Breast epithelium (tissue), 3 donors: ENCODE results near the gene FMNL1.

Experiments
- POLR2A ChIP-seq: fragments of 450-650 bp; IDR thresholded peaks from one replicate; pipeline ENCODE4 v1.6.1; 2016; ENCODE audit warnings: antibody characterized with exemption, mild to moderate bottlenecking, moderate library complexity
- POLR2AphosphoS5 ChIP-seq, 3 donors: sonication (generic); formaldehyde crosslinking; IDR thresholded peaks; one replicate each; pipeline ENCODE4 v1.6.1; 2017; ENCODE audit warnings: antibody characterized with exemption in 3 of 3
- TF ChIP-seq, protein P1 (sequence below), 3 donors: fragments of 450-650 bp; IDR thresholded peaks; one replicate each; pipeline ENCODE4 v1.5.1; 2016 to 2017; ENCODE audit warnings: antibody characterized with exemption in 3 of 3, mild to moderate bottlenecking in 3 of 3, moderate library complexity in 3 of 3

DNA sequence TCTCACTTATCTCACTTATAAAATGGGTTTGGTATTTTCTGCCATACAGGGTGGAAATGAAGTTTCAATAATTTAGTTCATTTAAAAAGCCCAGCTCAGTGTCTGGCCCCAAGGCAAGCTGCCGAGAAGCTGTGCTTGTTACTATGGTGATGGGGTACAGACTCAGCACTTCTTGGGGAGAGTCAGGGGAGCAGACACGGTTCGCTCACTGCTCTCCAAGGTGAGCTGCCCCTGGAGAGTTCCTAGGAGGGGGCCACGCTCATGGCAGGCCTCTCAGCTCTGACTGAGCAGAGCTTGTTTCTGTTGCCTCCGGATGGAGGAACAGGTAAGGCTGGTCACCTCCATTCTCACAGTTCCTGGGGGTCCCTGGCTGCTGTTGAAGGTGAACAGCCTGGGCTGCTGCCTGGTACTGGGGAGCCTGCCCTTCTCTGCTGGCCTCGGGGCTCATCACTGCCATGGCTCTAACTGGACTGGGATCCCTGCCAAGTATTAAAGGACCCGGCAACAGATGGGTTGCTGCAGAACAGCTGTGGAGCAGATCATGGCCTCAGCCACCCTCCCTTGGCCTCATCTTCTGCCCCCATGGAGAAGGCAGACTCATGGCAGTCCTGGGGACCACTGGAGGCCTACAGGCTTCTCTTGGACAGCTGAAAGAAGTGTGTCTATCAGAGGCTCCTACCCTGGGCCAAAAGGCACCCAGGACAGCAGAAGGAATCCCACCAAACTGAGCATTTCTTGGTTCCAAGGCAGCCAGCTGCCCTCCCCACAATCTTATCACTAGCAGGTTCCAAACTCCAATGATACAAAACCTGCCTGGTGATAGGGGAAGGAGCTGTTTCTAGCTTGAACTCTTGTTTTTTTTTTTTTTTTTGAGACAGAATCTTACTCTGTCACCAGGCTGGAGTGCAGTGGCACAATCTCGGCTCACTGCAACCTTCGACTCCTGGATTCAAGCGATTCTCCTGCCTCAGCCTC, 66.1 kb downstream of the FMNL1 start:
- TF ChIP-seq, protein P1, sequence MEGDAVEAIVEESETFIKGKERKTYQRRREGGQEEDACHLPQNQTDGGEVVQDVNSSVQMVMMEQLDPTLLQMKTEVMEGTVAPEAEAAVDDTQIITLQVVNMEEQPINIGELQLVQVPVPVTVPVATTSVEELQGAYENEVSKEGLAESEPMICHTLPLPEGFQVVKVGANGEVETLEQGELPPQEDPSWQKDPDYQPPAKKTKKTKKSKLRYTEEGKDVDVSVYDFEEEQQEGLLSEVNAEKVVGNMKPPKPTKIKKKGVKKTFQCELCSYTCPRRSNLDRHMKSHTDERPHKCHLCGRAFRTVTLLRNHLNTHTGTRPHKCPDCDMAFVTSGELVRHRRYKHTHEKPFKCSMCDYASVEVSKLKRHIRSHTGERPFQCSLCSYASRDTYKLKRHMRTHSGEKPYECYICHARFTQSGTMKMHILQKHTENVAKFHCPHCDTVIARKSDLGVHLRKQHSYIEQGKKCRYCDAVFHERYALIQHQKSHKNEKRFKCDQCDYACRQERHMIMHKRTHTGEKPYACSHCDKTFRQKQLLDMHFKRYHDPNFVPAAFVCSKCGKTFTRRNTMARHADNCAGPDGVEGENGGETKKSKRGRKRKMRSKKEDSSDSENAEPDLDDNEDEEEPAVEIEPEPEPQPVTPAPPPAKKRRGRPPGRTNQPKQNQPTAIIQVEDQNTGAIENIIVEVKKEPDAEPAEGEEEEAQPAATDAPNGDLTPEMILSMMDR (IDR thresholded peaks at IDR 0.05), result no peak
- TF ChIP-seq POLR2AphosphoS5 (IDR thresholded peaks at IDR 0.05) (no peak), POLR2A (no peak)
